ENCODE measurements around the gene IFIT5.
A peak's percentile ranks its signal among the peaks of the same experiment; 100 is the strongest.

The IFIT5 gene

GRCh38 chr10:89450901-89451300, 36.5 kb downstream of the IFIT5 start:
- TF ChIP-seq POLR2A (IDR thresholded peaks at IDR 0.05; ENCODE audit: low read depth, low read length): no peak
- DNase-seq (ENCODE audit: insufficient read length, low spot score) (no peak), FAIRE-seq (no peak)

DNA sequence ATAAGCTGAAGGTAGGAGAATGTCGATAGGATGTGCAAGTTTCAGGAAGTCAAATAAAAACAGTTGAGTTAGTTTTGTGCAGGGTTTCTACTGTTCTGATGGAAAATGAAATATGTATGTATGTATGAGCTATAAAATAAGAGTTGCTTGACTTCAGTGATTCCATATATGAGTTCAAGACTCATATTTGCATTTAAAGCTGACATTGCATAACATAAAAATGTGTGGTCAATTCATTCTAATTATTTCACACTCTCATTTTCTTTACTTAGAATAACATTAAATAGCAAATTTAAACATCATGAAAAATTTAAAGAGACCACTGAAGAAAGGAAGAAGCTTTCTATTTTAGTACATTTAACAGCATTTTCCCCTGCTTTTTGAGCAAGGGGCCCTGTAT, 37.8 kb downstream of the IFIT5 start:
- FAIRE-seq (no peak), DNase-seq (ENCODE audit: insufficient read length, low spot score) (no peak)
- no peak for TF ChIP-seq POLR2A (IDR thresholded peaks at IDR 0.05; ENCODE audit: low read depth, low read length)

DNA sequence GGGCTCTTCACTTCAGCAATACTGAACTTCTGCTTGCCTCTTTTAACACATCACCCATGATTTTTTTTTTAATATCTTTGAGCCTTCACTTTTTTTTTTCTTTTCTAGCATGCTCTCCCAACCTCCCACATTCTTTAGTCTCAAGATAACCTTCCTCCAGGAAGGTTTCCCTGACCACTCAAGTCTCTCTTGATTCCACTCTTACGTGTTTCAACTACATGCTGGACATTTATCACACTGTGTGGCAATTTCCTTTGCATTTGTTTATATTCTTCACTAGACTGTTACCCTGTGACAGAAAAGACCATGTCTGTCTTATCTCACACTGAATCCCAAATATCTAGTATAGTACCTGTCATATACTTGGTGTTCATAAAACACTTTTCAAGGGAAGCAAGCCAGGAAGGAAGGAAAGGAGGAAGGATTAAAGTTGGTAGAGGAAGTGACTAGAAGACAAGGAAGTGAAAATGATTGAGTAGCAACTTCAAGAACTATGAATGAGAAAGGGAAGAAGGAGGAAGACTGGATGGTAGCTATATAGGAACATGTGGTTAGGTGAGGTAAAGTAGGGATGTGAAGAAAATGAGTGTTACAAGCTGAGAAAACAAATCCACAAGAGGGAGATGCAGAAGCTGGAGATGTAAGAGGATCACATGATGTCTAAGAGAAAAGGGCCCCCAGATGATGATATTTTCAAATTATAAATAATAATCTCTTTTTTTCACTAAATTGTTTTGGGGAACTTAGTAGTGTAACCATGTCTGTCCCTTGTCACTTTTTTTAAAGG, 40.4 kb downstream of the IFIT5 start:
- FAIRE-seq: peak; percentile 6
- DNase-seq (ENCODE audit: insufficient read length, low spot score): no peak
- TF ChIP-seq POLR2A (IDR thresholded peaks at IDR 0.05; ENCODE audit: low read depth, low read length): no peak

DNA sequence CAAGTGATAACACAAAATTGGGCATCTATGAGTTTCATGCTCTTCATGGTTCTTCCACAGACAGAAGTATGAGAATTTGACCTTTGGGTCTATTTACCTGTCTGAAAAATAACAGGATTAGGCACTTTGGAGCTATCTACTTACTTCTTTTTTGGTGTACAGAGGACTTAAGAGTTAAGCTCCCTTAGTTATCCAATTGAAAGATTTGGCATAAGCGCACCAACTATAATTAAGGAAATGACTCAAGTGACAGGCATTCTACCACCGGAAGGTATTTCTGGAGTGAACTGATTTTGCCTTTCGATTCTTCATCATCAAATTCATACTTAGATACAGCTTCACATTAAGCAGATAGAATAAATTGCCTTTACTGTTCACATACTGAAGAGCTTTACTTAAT, 43.9 kb downstream of the IFIT5 start:
- peak; percentile 100 for FAIRE-seq
- peak; percentile 17 for DNase-seq (ENCODE audit: insufficient read length, low spot score)
- no peak for TF ChIP-seq POLR2A (IDR thresholded peaks at IDR 0.05; ENCODE audit: low read depth, low read length)

DNA sequence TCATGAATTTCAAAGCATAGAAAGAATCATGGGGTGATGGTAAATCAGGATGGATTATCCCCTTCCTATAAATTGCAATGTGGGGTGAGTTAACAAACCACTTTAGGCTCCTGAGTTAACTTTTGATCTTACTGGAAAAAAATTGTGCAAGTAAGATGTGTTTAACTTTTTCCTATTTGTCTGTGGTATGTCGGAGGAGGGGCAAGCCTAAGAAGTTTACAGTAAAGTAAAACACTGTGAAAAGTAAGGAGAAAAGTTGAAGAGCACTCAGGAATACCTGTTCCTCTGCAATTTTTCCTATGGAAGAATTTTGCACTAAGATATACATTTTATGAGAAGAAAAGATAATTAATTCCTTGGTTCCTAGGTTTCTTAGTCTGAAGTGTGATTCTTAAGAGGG, 44.4 kb downstream of the IFIT5 start:
- no peak for TF ChIP-seq POLR2A (IDR thresholded peaks at IDR 0.05; ENCODE audit: low read depth, low read length)
- FAIRE-seq: no peak
- DNase-seq (ENCODE audit: insufficient read length, low spot score): no peak

DNA sequence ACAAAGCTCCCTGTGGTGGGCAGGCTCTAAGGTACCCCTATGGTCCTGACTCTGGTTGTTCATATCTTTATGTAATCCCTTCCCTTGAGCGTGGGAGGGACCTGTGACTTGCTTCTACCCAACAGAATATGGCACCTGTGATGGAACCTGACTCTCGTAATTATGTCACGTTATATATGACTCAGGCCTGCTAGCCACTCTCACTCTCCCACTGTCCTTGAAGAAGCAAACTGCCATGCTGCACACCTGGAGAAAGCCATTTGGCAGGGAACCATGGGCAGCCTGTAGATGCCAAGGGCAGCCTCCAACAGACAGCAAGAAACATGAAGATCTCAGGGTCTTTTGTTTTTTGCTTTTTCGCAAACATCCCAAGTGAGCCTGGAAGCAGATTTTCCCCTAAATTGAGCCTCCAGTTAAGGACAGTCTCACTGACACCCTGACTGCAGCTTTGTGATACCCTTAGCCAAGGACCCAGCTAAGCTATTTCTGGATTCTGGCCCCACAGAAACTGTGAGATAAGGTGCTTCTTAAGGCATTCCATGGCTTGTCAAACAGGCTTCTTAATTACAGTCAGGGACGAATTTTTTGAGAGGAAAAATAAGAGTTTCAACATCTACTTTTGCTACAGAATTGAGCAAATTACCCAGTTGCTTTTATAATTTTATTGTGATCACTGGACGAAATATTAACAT, 49.6 kb downstream of the IFIT5 start:
- FAIRE-seq (no peak), DNase-seq (ENCODE audit: insufficient read length, low spot score) (no peak)
- no peak for TF ChIP-seq POLR2A (IDR thresholded peaks at IDR 0.05; ENCODE audit: low read depth, low read length)

- FAIRE-seq: no peak
- DNase-seq (ENCODE audit: insufficient read length, low spot score): no peak
- no peak for TF ChIP-seq POLR2A (IDR thresholded peaks at IDR 0.05; ENCODE audit: low read depth, low read length)
These were observed 50.8 kb downstream of the IFIT5 start for GRCh38 chr10:89465196-89465595.

- DNase-seq (ENCODE audit: insufficient read length, low spot score) (peak; percentile 18), FAIRE-seq (peak; percentile 95)
- no peak for TF ChIP-seq POLR2A (IDR thresholded peaks at IDR 0.05; ENCODE audit: low read depth, low read length)
These were observed 52.2 kb downstream of the IFIT5 start for GRCh38 chr10:89466599-89467035.

- TF ChIP-seq POLR2A (IDR thresholded peaks at IDR 0.05; ENCODE audit: low read depth, low read length): no peak
- FAIRE-seq (no peak), DNase-seq (ENCODE audit: insufficient read length, low spot score) (no peak)
These were observed 54.0 kb downstream of the IFIT5 start for GRCh38 chr10:89468191-89468965.

DNA sequence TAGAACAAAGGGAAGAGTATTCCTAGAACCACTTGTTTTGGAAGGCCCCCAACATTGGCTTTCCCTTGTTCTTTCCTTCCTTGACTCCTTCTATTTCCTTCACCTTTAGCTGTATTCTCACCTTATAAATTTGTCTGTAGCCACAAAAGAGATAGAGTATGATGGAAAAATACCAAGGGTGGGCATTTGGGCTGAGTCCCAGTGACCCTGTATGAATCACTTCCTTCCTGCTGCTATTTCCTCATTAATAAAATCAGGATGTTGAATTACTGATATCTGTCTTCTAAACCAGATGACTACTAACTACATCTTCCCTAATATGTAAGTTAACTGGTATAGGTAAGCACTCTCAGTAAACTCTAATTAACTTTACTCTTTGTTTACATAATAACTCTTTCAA, 55.1 kb downstream of the IFIT5 start:
- TF ChIP-seq POLR2A (IDR thresholded peaks at IDR 0.05; ENCODE audit: low read depth, low read length): no peak
- FAIRE-seq (no peak), DNase-seq (ENCODE audit: insufficient read length, low spot score) (no peak)
